GM12891 (cell line): ENCODE results near the gene MNT.

Experiments used
- POLR2A ChIP-seq: IDR thresholded peaks from 2 replicates; pipeline ENCODE4 v1.6.1; 2011; ENCODE audit warnings: low read depth, low read length, control low read depth
- POLR2AphosphoS5 ChIP-seq: IDR thresholded peaks from 2 replicates; pipeline ENCODE4 v1.6.1; 2011; ENCODE audit warnings: low read depth, low read length, control low read depth
- POU2F2 ChIP-seq: IDR thresholded peaks from 2 replicates; pipeline ENCODE4 v1.6.1; 2011; ENCODE audit warnings: low read depth, mild to moderate bottlenecking, control low read depth, low read length, moderate library complexity
- SPI1 ChIP-seq: IDR thresholded peaks from 2 replicates; pipeline ENCODE4 v1.6.1; 2011; ENCODE audit warnings: low read depth, low read length, control low read depth

DNA sequence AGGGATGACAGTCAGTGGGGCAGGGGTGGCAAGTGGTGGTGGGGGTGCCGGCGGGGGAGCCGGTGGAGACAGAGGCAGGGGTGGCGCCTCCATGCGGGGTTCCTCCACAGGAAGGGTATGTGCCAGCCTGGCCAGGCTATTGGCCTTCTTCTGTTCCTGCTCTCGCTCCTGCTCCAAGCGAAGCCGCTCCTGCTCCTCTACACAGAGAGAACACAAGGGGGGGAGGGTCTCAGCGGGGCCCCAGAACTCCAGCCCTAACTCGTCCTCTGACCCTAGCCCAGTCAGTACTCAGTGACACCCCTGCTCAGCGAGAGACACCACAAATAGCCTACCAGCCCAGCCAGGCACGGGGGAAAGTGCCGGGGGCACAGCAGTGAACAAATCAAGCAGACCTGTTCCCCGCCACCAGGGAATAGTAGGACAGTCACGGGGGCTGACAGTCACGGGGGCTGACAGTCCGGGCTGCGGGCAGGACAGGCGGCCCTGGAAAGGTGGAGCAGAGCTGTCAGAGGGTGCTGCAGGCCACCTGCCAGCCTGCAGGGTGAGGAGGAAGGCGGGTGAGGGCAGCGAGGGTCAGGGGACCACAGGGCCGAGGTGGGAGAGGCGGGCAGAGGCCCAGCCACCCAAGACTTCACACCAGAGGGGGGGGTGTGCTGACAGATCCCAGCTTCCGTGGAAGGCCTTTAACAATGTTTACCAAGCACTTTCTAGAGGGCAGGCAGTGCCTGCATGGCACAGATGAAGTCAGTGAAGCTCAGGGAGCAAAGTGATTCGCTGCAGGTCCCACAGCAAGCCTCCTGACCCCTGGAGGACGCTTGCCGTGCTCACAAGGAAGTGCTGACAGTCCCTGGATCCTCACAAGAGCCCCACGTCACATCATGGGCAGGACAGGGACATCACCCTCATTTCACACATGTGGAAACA, 5.3 kb downstream of the MNT start:
- TF ChIP-seq POLR2AphosphoS5 (no peak), POLR2A (no peak; the same call in 1 of the 2 replicates), SPI1 (no peak), POU2F2 (no peak)
